ENCODE data around the gene FRAS1. TPM values are rescaled to one million over a fixed set of nuclear protein-coding genes. Genes with fewer than 3 reads are reported as not detected.

FRAS1 gene
- total and polyA plus RNA-seq, 12 donors = 0.20 to 2.3 (median 0.84) TPM

- intact Hi-C loops (cut with DNase I) = no loop called here
- Histone ChIP-seq H3K27ac (no peak overlapping the region), H3K4me1 (replicated peaks in 1 of 2) (no peaks in the 10 kb centered on the region), H3K9me3 (replicated peaks in 1 of 3) (no peaks in the 10 kb centered on the region), H3K36me3 (replicated peaks in 1 of 2) (no peaks in the 10 kb centered on the region), H3K4me3 (no peak overlapping the region), H3K27me3 (no peaks in the 10 kb centered on the region)
- 77 to 86% (median 78%) methylated on average over 2 of the region's 2 CpGs for WGBS, 4 donors
- DNase-seq = no peak
- TF ChIP-seq CTCF (IDR thresholded peaks at IDR 0.05) (no peak), POLR2A (IDR thresholded peaks at IDR 0.05) (no peak)
These were observed 108.6 kb downstream of the FRAS1 start for GRCh38 chr4:78165758-78166157.

DNA sequence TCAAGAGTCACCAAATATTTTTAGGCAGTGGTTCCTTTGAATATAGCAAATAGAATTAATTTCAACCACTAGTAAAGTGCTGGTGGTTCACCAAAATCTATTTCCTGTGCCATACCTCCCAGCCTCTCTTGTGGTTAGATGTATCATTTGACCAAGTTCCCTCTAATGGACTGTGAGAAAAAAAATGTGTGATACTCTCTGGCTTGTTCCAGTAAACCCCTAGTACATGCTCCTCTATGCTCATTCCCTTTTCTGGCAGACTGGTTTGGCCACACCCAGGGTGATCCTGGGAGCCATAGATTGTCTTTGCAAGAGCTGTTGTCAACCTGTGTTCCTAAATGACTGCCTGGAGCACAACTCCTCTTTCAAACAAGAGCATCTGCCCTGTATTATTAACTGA lies 109.5 kb downstream of the FRAS1 start:
- Histone ChIP-seq H3K36me3 (replicated peaks in 1 of 2) (no peaks in the 10 kb centered on the region), H3K4me1 (replicated peaks in 1 of 2) (no peaks in the 10 kb centered on the region), H3K27ac (no peak overlapping the region), H3K9me3 (replicated peaks in 1 of 3) (no peaks in the 10 kb centered on the region), H3K4me3 (no peak overlapping the region), H3K27me3 (no peaks in the 10 kb centered on the region)
- no peak for DNase-seq
- TF ChIP-seq CTCF (IDR thresholded peaks at IDR 0.05) (no peak), POLR2A (IDR thresholded peaks at IDR 0.05) (no peak)
- intact Hi-C loops (cut with DNase I) = no loop called here

GRCh38 chr4:78167510-78167909 lies 110.4 kb downstream of the FRAS1 start:
- Histone ChIP-seq H3K36me3 (replicated peaks in 1 of 2) (no peaks in the 10 kb centered on the region), H3K4me1 (replicated peaks in 1 of 2) (no peaks in the 10 kb centered on the region), H3K4me3 (no peak overlapping the region), H3K27me3 (no peaks in the 10 kb centered on the region), H3K27ac (no peak overlapping the region), H3K9me3 (replicated peaks in 1 of 3) (no peaks in the 10 kb centered on the region)
- 54 to 88% (median 80%) methylated on average over 1 of the region's 1 CpG for WGBS, 4 donors
- TF ChIP-seq CTCF (IDR thresholded peaks at IDR 0.05) = no peak
- TF ChIP-seq POLR2A (IDR thresholded peaks at IDR 0.05) = no peak
- intact Hi-C loops (cut with DNase I) = no loop called here
- DNase-seq = no peak

GRCh38 chr4:78168029-78168428 lies 110.9 kb downstream of the FRAS1 start:
- intact Hi-C loops (cut with DNase I) = no loop called here
- Histone ChIP-seq H3K27me3 (no peaks in the 10 kb centered on the region), H3K9me3 (replicated peaks in 1 of 3) (no peaks in the 10 kb centered on the region), H3K36me3 (replicated peaks in 1 of 2) (no peaks in the 10 kb centered on the region), H3K27ac (no peak overlapping the region), H3K4me1 (replicated peaks in 1 of 2) (no peaks in the 10 kb centered on the region), H3K4me3 (no peak overlapping the region)
- TF ChIP-seq POLR2A (IDR thresholded peaks at IDR 0.05) (no peak), CTCF (IDR thresholded peaks at IDR 0.05) (no peak)
- WGBS, 4 donors = 81 to 88% (median 86%) methylated on average over 3 of the region's 3 CpGs
- no peak for DNase-seq
